ENCODE data around the gene ANGPT4.

Gene ANGPT4

DNA sequence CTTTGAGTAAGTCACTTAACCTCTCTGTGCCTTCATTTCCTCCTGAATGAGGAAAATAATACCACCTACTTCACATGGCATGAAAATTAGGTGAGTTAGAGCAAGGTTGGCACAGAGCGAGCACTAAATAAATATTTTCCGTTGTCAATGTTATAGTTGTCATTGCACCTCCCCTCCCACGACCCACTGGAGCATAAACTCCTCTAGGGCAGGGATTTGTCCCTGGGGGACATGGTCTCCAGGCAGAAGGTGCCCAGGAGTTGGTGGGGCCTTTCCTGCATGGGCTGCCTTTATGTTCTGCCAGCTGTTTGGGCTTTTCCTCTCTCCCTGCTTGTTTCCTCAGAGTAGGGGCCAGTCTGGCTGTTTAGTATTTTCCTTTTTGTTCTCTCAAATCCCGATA, 1.3 kb upstream of the ANGPT4 start:
- no peak overlapping the region for H3K4me3 ChIP-seq (ENCODE audit: low read depth, low read length)
- TF ChIP-seq CTCF (IDR thresholded peaks at IDR 0.05; ENCODE audit: borderline replicate concordance, insufficient read depth, low read depth, low read length): no peak

- no peak for TF ChIP-seq CTCF (IDR thresholded peaks at IDR 0.05; ENCODE audit: borderline replicate concordance, insufficient read depth, low read depth, low read length)
- H3K4me3 ChIP-seq (ENCODE audit: low read depth, low read length): no peak overlapping the region
Measured at GRCh38 chr20:916825-917224, 691 bp upstream of the ANGPT4 start.

DNA sequence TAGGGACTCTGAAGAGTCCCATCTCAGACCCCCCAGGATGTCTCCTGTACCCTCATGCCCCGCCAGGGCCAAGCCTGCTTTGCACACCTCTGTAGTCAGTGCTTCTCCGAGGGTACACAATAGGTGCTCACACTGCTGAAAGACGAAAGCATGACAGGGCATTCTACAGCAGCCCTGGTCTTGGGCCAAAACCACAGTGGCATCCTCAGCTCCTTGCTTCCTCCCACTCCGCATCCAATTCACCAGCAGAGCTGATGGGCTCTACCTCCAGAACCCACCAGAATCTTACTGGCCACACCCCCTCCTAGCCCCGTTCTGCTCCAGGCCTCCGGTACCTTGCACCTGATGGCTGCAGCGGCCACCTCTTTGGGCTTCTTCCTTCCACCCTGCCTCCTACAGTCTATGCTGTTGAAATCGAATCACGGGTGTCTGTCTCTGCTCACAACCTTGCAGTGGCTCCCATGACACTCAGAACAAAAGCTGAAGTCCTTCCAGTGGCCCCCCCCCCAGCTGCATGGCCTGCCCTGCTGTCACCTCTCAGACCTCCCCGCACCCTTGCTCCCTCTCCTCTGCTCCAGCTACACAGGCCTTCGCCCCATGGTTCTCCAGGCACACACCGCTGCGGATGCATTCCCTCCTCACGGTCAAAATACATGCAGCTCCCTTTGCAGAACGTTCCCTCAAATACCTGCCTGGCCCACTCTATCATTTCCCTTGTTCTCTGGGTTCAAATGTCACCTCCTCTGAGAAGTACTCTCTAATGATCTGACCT, 1.2 kb downstream of the ANGPT4 start:
- no peak for TF ChIP-seq CTCF (IDR thresholded peaks at IDR 0.05; ENCODE audit: borderline replicate concordance, insufficient read depth, low read depth, low read length)
- no peak overlapping the region for H3K4me3 ChIP-seq (ENCODE audit: low read depth, low read length)

DNA sequence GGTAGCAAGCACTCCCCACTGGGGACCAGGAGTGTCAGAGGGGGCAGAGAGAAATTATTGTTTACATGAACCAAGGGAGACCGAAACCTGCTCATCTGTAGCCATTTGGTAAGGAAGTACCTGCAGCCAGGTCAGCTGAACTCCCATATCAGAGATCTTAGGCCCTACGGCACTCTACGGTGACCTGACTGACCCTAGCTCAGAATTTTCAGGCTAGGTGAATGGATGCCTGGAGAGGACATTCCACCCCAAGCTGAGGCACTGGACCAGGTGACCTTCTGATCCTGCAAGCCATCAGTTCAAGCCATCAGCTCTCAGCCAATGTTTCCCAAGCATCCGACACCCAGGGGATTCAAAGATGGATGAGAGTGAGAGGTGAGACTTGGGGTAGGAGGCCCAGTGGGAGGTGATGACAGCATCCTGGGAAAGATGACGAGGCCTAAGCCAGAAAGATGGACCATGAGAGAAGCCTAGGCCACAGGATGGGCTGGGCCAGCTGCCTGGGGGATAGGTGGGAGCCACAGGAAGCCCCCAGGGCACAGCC, 2.8 kb downstream of the ANGPT4 start:
- no peak overlapping the region for H3K4me3 ChIP-seq (ENCODE audit: low read depth, low read length)
- no peak for TF ChIP-seq CTCF (IDR thresholded peaks at IDR 0.05; ENCODE audit: borderline replicate concordance, insufficient read depth, low read depth, low read length)

DNA sequence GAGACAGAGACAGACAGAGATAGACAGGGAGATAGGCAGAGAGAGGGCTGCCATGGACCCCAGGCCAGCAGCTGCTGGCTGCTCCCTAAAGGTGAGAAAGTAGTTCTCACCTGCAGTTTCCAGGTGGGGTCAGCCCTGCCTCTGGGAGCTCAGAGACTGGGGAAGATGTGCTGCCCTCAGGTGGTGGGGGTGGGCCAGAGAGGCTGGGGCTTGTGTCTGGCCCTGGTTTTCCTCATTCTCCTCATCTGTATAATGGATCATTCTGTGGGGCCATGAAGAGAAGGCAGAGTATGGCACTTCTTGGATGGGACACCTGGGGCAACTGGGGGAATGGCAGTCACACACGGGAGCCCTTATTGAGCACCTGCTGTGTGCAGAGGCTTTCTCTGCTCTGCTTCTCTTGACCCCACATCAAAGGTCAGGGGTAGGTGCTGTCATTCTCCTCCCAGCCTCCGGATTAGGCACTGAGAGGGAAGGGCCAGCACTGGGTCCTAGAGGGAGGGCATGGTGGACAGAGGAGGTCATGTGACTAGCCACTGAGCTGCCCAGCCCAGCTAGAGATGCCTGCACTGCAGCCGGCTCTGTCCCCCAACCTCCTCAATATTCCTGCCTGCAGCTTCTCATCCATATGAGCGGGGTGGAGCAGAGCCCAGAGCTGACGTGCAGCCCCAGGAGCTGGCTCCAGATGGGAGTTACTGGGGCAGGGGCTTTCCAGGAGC, 4.1 kb downstream of the ANGPT4 start:
- TF ChIP-seq CTCF (IDR thresholded peaks at IDR 0.05; ENCODE audit: borderline replicate concordance, insufficient read depth, low read depth, low read length): no peak
- H3K4me3 ChIP-seq (ENCODE audit: low read depth, low read length): no peak overlapping the region

DNA sequence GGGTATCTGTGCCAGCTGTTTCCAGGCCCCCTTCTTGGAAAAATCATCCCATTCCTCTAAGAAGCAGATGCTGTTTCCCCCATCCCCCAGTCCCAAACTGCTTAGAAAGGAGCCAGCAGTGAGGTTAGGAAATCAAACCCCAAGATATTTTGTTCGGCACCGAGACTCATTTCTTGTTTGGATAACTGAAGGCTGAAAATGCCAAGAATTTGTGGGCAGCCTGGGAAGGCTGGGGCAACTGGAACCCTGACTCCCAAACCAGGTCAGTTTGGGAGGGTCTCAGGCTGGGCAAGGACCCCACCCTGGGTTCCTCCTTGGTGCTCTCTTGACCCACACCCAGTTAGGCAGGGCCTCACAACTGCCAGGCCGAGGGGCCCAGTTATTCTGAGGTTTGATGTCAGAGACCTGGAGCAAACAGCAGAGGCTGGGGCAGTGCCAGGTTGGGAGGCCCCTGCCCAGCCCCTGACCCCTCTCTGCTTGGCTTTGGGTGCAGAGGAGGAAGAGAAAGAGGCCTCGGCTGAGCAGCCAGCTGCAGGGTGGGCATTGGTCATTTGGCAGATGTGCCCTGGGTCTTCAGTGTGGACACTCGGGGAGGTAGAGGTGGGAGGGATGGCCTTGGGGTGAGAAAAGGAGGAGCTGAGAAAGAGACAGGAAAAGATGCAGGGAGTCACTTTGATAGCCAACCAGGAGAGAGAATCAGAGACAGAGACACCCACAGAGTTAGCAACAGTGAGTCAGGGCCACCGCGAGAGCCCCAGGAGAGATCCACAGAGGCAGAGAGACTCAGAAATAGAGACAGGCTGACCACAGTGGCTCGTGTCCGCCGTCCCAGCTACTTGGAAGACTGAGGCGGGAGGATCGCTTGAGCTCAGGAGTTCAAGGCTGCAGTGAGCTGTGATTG, 5.0 kb downstream of the ANGPT4 start:
- H3K4me3 ChIP-seq (ENCODE audit: low read depth, low read length): no peak overlapping the region
- no peak for TF ChIP-seq CTCF (IDR thresholded peaks at IDR 0.05; ENCODE audit: borderline replicate concordance, insufficient read depth, low read depth, low read length)

Data from GM12875 (cell line).